OCI-LY3 (cell line): Measurements from ENCODE around the gene ARL2BP.

ENCODE experiments used
- EZH2phosphoT487 ChIP-seq: fragments of 200-600 bp; shearing (Covaris generic); IDR thresholded peaks from 2 replicates; pipeline ENCODE4 v1.6.1; 2018; ENCODE audit warnings: antibody characterized with exemption, mixed run types, low read depth
- TF ChIP-seq, protein P1 (sequence below): fragments of 200-600, 300-600 bp; sonication (generic); IDR thresholded peaks from 2 replicates; pipeline ENCODE4 v1.5.1; 2014; ENCODE audit warnings: antibody characterized with exemption, low read length, low read depth

DNA sequence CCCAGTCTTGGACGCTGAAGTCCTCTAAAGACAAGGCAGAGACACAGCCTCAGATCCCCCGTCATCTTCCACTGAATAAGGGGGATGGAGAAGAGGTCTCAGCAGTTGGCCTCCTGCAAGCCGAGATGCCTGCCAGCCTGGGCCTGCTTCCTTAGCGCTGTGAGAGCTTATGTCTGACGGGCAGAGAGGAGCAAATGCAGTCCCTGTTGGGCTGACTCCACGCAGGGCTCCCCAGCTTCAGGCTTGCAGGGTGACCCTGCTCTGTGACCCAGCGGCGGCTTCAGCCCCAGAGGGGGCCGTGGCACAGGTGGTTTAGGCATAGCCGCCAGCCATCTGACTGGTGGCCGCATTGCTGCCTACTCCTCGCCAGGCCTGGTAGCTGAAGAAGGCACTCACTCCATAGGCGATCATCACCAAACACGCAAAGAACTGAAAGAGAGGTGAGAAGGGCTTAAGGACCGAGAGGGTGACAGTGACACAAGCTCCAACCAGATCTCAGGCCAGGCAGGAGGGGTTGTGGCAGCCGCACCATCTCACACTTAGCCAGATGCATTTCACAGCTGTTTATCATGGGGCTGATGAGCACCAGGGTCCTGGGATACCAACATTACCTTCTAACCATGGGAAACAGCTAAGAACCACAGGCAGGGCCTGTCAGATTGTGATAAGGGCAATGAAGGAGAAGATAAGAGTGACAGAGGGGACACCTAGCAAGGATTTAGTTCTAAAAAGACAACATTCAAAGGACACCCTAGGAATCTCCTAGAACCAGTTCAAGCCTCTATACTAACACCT lies 11.7 kb downstream of the ARL2BP start:
- TF ChIP-seq, protein P1, sequence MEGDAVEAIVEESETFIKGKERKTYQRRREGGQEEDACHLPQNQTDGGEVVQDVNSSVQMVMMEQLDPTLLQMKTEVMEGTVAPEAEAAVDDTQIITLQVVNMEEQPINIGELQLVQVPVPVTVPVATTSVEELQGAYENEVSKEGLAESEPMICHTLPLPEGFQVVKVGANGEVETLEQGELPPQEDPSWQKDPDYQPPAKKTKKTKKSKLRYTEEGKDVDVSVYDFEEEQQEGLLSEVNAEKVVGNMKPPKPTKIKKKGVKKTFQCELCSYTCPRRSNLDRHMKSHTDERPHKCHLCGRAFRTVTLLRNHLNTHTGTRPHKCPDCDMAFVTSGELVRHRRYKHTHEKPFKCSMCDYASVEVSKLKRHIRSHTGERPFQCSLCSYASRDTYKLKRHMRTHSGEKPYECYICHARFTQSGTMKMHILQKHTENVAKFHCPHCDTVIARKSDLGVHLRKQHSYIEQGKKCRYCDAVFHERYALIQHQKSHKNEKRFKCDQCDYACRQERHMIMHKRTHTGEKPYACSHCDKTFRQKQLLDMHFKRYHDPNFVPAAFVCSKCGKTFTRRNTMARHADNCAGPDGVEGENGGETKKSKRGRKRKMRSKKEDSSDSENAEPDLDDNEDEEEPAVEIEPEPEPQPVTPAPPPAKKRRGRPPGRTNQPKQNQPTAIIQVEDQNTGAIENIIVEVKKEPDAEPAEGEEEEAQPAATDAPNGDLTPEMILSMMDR: no peak
- no peak for TF ChIP-seq EZH2phosphoT487
